ENCODE data around the gene C4orf50. TPM values are rescaled to one million over a fixed set of nuclear protein-coding genes. Genes with fewer than 3 reads are reported as not detected.

The C4orf50 gene
- total RNA-seq, 1 donor, result not detected

DNA sequence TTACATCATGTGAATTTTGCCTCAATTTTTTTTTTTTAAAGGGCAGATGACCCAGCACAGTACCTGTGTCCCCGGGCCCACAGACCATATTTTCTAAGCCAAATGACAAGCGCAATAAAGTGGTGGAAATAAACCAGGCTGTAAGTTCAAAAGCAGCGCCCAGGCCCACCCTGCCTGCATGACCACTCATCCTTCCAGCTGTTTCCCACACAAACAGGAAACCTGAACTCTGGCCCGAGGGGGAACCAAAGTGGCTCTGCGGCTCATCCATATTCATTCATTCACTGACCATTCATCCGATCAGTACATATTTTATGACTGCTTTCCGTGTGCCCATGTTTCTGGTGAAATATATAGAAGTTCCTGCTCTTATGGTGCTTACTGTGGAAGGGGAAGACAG lies 91.6 kb downstream of the C4orf50 start:
- DNase-seq (ENCODE audit: low read depth), result no peak
- TF ChIP-seq, protein P1, sequence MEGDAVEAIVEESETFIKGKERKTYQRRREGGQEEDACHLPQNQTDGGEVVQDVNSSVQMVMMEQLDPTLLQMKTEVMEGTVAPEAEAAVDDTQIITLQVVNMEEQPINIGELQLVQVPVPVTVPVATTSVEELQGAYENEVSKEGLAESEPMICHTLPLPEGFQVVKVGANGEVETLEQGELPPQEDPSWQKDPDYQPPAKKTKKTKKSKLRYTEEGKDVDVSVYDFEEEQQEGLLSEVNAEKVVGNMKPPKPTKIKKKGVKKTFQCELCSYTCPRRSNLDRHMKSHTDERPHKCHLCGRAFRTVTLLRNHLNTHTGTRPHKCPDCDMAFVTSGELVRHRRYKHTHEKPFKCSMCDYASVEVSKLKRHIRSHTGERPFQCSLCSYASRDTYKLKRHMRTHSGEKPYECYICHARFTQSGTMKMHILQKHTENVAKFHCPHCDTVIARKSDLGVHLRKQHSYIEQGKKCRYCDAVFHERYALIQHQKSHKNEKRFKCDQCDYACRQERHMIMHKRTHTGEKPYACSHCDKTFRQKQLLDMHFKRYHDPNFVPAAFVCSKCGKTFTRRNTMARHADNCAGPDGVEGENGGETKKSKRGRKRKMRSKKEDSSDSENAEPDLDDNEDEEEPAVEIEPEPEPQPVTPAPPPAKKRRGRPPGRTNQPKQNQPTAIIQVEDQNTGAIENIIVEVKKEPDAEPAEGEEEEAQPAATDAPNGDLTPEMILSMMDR (IDR thresholded peaks at IDR 0.05; ENCODE audit: insufficient read depth, low read depth, low read length), result no peak
- H3K4me3 ChIP-seq (ENCODE audit: low read depth, low read length), result no peak overlapping the region

DNA sequence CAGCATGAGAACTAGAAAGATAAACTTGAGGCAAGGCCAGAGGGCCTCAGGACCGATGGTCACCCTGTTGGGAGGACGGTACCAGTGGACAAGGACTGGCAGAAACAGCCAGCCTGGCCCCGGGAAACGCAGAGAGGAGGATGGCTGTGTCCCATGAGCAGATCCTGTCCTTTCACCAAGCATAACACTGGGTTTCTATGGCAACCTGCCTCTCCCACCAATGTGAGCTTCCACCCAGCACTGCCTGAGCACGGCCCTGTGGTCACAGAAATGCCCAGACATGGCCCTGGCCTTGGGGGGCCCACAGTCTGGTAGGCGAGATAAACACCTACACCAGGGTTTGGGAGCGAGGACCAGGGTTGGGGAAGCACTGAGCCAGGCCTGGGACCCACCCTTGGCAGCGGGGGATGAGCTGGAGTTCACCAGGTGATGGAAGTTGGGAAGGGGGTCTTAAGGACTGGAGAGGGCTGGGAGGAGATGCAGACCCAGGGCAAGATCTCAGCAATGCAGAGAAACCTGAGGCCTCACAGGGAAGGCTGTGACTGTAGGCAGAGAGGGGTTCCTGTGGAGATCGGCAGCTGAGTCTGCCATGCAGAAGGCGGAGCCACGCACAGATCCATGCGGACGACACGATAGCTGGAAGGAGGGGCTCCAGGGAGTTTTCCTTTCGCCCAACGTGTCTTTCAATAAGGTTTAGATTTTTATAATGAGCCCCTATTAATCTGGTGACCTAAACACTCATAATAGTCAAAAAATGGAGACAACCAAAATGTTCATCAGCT lies 92.6 kb downstream of the C4orf50 start:
- no peak for DNase-seq (ENCODE audit: low read depth)
- no peak overlapping the region for H3K4me3 ChIP-seq (ENCODE audit: low read depth, low read length)
- TF ChIP-seq, protein P1 (IDR thresholded peaks at IDR 0.05; ENCODE audit: insufficient read depth, low read depth, low read length), result no peak

DNA sequence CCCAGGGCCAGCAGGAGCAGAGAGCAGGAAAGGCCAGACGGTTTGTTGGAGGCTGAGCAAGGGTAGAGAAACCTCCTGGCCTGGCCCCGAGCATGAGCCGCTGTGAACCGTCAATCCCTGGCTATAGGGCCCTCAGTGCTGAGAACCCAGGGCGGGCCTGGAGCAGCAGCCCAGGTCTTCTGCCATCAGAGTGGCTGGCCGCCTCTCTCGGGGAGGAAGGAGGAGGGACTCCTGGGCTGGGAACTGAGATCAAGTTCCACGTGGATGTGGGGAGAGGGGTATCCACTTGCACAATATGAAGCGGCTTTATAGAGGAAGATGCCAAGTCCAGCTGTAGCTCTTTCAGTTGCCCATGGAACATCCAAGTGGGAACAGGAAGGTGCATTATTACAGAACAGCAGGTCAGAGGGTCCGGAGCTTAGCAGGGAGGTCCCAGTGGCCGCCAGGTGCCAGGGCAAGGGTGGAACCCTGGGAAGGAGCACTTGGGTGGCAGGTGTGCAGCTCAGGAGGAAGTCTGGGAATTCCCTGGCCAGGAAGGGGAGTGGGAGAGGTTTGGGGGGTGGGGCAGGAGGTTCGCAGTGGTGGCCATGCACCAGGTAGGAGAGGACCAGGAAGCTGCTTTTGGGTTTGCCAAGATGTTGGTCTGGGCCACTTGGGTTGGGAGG lies 93.6 kb downstream of the C4orf50 start:
- DNase-seq (ENCODE audit: low read depth), result no peak
- TF ChIP-seq, protein P1 (IDR thresholded peaks at IDR 0.05; ENCODE audit: insufficient read depth, low read depth, low read length), result no peak
- H3K4me3 ChIP-seq (ENCODE audit: low read depth, low read length), result no peak overlapping the region

DNA sequence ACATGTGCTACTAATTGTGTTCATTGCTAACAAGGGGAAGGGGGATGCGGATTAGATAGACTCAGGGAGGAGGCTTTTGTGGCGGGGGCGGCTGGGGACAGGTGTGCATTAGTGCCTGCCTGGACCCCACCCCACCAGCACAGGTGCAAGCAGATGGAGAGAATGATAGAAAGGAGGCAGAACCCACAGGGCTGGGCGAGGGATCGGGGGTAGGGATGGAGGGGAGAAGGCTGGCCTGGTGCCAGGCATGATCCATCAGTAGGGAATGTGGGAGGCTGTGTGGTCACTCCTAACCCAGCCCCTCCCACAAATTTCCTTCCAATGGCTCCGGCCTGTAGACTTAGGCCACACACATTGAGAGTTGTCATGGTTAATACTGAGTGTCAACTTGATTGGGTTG lies 94.9 kb downstream of the C4orf50 start:
- DNase-seq (ENCODE audit: low read depth), result no peak
- no peak overlapping the region for H3K4me3 ChIP-seq (ENCODE audit: low read depth, low read length)
- TF ChIP-seq, protein P1 (IDR thresholded peaks at IDR 0.05; ENCODE audit: insufficient read depth, low read depth, low read length), result no peak

DNA sequence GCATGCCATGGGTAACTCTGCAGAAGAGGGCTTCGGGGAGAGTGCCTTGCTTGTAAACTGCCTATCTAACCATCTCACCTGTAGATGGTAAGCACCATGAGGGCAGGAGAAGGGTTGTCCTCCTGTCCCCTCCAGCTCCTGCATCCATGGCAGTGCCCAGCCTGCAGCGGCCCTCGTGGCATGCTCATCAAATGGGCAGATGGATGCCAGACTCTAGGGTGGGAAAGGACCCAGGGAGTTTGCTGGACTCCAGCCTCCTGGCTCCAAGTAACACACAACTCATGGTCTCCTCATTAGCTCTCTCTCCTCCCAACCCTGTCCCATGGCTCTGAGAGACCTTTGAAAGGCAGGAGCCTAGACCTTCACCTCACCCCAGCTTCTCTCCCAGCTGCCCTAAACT lies 95.7 kb downstream of the C4orf50 start:
- no peak overlapping the region for H3K4me3 ChIP-seq (ENCODE audit: low read depth, low read length)
- TF ChIP-seq, protein P1 (IDR thresholded peaks at IDR 0.05; ENCODE audit: insufficient read depth, low read depth, low read length), result no peak
- DNase-seq (ENCODE audit: low read depth), result no peak

DNA sequence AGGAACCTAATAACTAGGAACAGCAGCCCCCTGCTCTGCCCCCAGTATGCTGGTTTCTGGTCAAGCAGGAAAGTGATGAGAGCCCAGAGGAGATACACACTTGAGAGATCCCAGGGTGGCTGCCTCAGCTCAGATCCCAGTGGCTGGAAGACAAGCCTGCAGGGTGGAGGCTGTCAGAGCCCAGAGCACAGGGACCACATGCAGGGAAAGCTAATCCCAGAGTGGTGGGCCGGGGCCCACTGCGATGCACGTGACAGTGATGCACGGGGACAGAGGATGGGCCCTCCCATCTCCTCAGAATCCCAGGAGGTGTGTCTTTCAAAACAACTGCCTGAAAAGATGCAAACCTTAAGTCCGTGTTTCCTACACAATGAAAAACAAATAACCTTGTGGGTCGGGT lies 96.2 kb downstream of the C4orf50 start:
- no peak for DNase-seq (ENCODE audit: low read depth)
- H3K4me3 ChIP-seq (ENCODE audit: low read depth, low read length), result no peak overlapping the region
- TF ChIP-seq, protein P1 (IDR thresholded peaks at IDR 0.05; ENCODE audit: insufficient read depth, low read depth, low read length), result no peak
